HG03064 (cell line): ENCODE measurements around the gene TMEM164.
A peak's percentile ranks its signal among the peaks of the same experiment; 100 is the strongest.

Experiments used
- ATAC-seq: cut with Tn5 transposase; IDR thresholded peaks from one replicate; pipeline ENCODE4 v1.9.1; 2021; ENCODE audit warnings: low read depth; ENCODE audit not compliant: unreplicated experiment

TMEM164 gene

GRCh38 chrX:110159865-110160264 is 157.0 kb downstream of the TMEM164 start:
- ATAC-seq = no peak

GRCh38 chrX:110161361-110161686 is 158.4 kb downstream of the TMEM164 start:
- no peak for ATAC-seq

DNA sequence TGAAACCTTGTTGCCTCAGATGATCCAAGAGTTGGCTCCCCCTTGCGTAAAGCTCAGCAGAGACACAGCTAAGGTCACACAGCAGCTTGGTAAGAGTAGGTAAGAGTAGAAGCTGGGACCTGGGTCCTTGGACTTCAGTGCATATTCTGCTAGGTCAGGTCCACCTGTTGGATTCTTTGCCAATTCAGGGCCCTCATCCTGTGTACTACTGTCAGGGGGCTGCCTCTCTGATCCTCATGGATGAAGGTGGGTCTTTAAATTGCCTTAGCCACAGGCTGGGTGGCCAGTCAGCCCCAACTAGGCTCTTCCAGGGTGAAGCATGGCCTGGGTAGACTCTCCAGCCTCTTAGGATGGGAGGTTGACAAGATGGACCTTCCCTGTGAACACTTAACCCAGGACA is 159.2 kb downstream of the TMEM164 start:
- no peak for ATAC-seq

- no peak for ATAC-seq
Measured at GRCh38 chrX:110162867-110163266, 160.0 kb downstream of the TMEM164 start.

DNA sequence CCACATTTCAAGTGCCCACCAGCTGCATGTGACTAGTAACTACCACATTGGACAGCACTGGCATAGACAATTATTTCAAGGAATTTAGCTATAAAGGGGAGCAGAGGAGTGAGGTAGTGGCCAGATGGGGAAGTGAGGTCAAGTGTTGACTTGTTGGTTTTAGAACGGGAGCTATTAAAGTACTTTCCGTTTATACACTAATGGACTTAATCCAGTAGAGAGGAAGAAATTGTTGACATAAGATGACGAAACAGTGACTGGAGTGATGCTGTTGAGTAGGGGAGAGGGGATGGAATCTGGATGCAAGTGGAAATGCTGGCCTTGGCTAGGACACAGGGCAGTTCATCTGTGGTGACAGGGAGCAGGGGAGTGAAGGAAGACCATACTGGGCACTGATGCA is 160.6 kb downstream of the TMEM164 start:
- ATAC-seq = no peak

DNA sequence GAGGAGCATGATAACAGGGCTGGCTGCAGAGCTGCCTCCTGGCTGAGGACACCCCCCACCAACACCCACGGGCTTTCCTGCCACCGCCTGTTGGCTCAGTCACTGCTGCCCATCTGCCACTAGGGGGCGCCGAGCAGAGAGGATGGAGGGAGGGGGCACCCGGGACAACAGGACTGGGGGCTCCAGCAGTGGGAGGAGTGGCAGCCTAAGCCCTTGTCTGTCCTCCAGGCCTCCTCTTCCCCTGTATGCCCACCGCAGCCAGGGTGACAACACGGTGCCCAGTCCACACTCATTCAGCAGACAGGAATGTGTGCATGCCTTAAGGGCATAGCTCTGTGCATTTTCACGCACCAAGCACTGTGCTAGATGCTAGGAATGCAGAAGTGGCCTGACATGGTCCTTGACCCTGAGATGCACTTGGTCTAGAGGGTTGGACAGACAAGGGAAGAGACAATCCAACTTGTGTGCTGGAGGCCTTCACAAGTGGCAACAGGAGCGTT is 165.1 kb downstream of the TMEM164 start:
- ATAC-seq = no peak

DNA sequence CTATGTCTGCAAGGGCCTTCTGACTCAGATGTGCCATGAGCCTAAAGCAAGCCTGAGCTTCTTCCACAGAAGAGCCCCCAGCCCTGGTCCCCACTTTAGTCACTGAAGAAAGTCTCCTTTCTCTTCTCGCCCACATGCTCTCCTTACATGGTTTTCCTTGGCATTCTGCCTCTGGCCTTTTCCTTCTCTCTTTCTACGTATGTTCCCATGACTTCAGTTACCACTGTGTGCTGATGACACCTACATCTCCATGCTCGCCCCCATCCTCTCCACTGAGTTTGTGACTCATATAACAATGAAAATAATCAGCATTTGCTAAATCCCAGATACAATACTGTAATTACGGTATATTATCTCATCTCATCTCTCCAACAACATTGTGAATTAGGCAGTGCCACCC is 165.7 kb downstream of the TMEM164 start:
- no peak for ATAC-seq

GRCh38 chrX:110170029-110170428 is 167.1 kb downstream of the TMEM164 start:
- ATAC-seq = no peak

GRCh38 chrX:110171442-110171841 is 168.5 kb downstream of the TMEM164 start:
- ATAC-seq = no peak

DNA sequence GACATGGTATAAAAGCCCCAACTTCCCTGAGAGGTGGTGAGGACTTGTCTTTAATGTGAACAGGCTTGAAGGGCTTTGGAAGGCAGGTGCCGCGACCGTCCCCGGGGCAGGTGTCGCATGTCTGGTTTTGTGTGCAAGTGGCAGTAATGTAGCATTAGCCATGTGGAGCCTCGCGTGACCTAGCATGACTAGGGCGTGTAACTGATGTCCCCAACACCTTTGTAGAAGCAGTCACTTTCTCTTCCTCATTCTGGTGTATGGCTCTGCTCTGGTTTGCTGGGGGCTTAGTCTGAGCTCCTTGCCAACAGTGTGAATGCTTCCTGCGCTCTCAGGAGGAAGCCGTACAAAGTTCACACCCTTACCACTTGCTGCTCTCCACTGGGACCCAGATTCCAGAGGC is 169.3 kb downstream of the TMEM164 start:
- ATAC-seq = peak; percentile 98

DNA sequence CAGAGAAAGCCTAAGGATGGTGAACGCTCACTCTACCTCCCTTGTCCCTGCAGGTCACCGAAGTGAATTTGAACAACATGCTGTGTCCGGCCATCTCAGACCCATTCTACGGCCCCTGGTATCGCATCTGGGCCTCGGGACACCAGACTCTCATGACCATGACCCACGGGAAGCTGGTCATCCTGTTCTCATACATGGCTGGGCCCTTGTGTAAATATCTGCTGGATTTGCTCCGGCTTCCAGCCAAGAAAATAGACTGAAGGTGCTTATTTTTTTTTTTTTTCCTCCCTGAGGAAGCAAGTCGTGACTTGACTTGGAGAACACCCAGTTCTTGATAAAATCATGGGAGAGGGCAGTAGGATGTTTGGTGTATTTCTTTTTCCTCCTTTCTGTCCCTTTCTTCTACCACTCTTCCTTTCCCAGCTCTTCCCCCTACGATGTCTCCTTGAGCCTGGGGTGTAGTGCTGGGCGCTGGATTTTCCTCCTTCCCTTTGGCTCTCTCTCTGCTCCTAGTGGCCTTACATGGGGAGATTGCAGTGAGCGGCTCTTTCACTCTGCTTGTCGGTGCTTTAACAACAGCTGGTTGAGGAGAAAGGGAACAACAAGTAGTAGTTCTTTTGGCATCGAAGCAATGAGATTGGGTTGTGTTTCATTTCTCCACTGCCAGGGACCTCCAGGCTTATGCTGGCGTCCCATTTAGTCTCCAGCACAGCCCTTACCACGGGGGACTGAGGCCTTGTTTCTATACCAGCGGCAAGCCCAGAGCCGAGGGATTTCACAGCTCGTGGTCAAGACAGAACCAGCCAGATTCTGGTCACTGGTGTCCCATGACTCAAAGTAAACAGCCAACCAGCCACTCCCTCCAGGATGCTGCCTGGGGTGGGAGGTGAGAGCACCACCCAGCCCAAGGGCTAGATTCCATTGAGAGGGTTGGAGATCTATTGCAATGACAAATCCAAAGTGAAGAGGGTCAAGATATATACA is 170.6 kb downstream of the TMEM164 start:
- ATAC-seq = no peak

DNA sequence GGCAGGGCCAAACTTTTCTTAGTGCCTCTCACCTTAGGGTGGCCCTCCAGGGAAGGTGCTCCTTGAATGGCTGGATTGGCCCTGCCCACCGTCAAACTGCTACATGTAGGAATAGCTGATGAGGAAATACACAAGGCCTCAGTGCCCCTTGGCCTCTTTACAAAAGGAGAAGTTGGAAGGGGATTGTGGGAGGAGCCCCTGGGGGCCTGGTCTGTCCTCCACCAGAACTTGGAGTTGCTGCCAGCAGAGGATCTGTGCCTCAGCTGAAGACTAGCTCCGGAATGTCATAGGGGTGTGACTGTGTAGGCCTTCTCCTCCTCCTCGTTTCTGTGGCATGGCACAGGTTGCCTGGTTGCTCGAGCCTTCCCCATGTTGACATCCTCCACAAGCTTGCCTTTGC is 172.2 kb downstream of the TMEM164 start:
- no peak for ATAC-seq

DNA sequence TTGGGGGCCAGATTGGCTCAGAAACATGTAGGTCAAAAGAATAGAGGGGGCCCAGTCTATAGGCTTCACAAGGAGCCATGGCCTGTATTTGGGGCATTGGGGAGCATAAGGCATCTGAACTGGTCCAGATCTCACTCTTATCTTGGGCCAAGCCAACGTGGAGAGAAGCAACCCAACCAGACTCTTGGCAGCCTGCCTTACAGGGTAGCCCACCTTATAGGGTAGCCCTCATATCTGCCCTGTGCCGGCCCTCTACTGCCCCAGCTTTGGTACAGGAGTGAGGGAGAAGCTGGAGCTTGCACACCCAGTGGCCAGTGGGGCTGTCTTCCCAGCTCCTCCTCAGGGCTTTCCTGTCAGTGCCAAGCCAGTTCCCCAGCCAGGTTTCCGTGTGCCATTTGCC is 172.8 kb downstream of the TMEM164 start:
- ATAC-seq = no peak

DNA sequence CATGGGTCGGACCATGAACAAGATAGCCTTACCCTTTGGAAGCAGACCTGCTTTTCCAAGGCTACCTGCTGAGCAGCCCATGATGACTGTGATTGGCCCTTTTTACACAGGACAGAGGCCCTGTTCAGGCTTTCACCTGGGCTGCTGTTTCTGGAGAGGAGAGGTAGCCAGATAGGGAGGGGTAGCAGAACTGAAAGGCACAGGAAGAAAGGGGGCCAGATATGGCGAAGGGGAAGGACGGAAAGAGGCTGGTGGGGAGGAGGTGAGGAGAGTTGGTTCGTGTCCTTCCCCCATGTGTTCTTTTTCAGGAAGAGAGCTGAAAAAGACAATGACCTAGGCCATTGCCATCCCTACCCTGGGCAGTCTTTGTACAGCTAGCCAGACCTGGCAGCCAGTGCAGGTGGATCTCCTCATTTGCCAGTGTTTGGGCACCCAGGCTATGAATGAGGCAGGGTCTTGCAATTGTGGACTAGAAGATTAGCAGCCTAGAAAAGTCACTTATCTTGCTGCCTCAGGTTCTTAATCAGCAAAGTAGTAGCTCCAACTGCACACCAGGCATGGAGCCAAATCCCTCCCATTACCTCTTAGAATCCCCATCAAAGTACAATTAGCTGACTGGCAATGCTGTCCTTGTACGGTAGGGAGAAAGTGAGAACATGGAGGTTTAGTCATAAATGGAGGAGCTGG is 175.4 kb downstream of the TMEM164 start:
- ATAC-seq = no peak

GRCh38 chrX:110180176-110180927 is 177.4 kb downstream of the TMEM164 start:
- ATAC-seq = no peak

DNA sequence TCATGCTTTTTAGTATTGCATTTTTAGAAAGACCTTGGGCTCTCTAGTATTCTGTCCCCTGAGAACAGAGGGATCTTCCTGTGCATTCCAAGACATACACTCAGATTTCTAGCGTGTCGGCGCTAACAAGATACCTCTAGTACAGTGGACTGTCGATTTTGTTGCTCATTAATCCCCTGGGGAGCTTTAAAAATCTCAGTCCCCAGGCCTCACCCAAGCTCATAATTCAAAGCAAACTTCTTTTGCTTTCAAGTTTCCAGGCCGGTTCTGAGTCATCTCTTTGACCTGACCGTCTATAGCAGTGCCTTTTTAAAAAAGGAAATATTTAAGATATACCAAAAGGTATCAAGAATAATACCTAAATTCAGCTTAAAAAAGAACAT is 178.0 kb downstream of the TMEM164 start:
- ATAC-seq = peak; percentile 84

GRCh38 chrX:110181459-110182137 is 178.7 kb downstream of the TMEM164 start:
- ATAC-seq = no peak

DNA sequence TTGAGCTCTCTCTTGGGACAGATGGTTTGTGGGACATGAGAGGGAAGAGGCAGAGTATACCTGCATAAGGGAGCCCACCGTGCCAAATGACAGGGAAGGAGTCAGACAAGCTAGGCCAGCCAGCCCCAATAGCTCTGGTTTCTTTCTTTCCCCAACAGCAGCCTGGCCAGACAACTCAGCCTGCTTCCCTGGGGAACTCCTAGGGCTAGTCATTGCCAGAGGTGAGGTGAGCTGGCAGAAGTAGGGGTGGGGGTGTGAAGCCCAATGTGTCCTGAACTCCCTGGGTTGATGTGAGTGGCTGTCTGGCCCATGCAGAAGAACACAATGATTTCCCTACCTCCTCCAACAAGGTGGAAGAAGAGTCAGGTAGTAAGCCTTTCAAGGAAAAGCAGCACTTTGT is 179.4 kb downstream of the TMEM164 start:
- ATAC-seq = no peak

GRCh38 chrX:110182865-110183264 is 180.0 kb downstream of the TMEM164 start:
- no peak for ATAC-seq

DNA sequence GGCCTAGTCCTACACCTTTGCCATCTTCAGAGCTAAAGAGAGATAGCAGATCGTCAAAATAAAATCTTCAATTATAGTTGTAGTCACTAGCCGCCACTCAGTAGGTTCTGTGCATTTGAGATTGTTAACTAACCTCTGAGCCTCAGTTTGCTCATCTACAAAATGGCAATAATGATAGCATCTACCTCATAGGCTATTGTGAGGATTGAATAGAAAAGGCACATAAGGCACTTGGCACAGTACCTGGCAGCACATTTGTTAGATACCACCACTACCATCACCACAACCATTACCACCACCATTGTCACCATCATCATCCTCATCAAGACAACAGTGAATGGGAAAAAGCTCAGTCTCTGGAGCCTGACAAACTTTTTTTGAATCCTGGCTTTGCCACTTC is 180.4 kb downstream of the TMEM164 start:
- ATAC-seq = no peak
